Upper lobe of left lung (tissue), 4 donors: Measurements from ENCODE around the gene CAPN5.

Experiments
- CTCF ChIP-seq, 6 experiments: fragments of 450-650 bp in 4 of 6; fragments of 200-600 bp in 2 of 6; sonication (generic) in 2 of 6; IDR thresholded peaks; one replicate each; pipeline ENCODE4 v1.5.1; 2016 to 2019; ENCODE audit warnings: antibody characterized with exemption in 6 of 6
- EP300 ChIP-seq, 4 donors: sonication (generic); formaldehyde crosslinking; IDR thresholded peaks; one replicate each; pipeline ENCODE4 v1.5.1; 2017; ENCODE audit warnings: antibody characterized with exemption in 4 of 4, control low read depth in 2 of 4
- POLR2A ChIP-seq, 4 donors: fragments of 450-650 bp; IDR thresholded peaks; one replicate each; pipeline ENCODE4 v1.5.1; 2016 to 2017; ENCODE audit warnings: antibody characterized with exemption in 4 of 4, mild to moderate bottlenecking in 2 of 4
- POLR2AphosphoS5 ChIP-seq, 2 donors: sonication (generic); formaldehyde crosslinking; IDR thresholded peaks; one replicate each; pipeline ENCODE4 v1.5.1; 2017; ENCODE audit warnings: antibody characterized with exemption in 2 of 2

GRCh38 chr11:77121876-77122575, 55.3 kb downstream of the CAPN5 start:
- TF ChIP-seq CTCF (IDR thresholded peaks at IDR 0.05) (no peak), EP300 (IDR thresholded peaks at IDR 0.05) (no peak), POLR2AphosphoS5 (IDR thresholded peaks at IDR 0.05) (no peak), POLR2A (IDR thresholded peaks at IDR 0.05) (no peak)
